22Rv1 (cell line): ENCODE results near the gene IKBKG.
"Not testable (repeated sequence)": the region's sequence is repeated elsewhere in the genome, so short reads cannot be mapped to it uniquely, and the experiment has no call there.

Experiments used
- H3K27ac ChIP-seq: fragments of 450-650 bp; 2 replicates; pipeline ENCODE4 v1.5.1; 2017
- CTCF ChIP-seq: fragments of 450-650 bp; IDR thresholded peaks from 2 replicates; pipeline ENCODE4 v1.5.1; 2017; ENCODE audit warnings: mild to moderate bottlenecking
- ZFX ChIP-seq: fragments of 450-650 bp; IDR thresholded peaks from 2 replicates; pipeline ENCODE4 v1.6.1; 2017; ENCODE audit warnings: antibody characterized with exemption, borderline replicate concordance

The IKBKG gene

GRCh38 chrX:154602226-154602625, 54.8 kb downstream of the IKBKG start:
- no peak overlapping the region for H3K27ac ChIP-seq

GRCh38 chrX:154602766-154603437, 55.5 kb downstream of the IKBKG start:
- TF ChIP-seq CTCF (no peak), ZFX (no peak)
- H3K27ac ChIP-seq, result no peak overlapping the region

More at GRCh38 chrX:154602226-154602625, 54.8 kb downstream of the IKBKG start:
- TF ChIP-seq ZFX (no peak), CTCF (no peak)

GRCh38 chrX:154603438-154604430, 56.3 kb downstream of the IKBKG start:
- no peak overlapping the region for H3K27ac ChIP-seq

GRCh38 chrX:154605566-154605965, 58.1 kb downstream of the IKBKG start:
- no peak overlapping the region for H3K27ac ChIP-seq
- TF ChIP-seq ZFX, result no peak
- no peak for TF ChIP-seq CTCF

More at GRCh38 chrX:154603438-154604430, 56.3 kb downstream of the IKBKG start:
- TF ChIP-seq ZFX, result no peak
- TF ChIP-seq CTCF, result no peak

- no peak overlapping the region for H3K27ac ChIP-seq
- TF ChIP-seq ZFX, result no peak
- TF ChIP-seq CTCF, result no peak
These were observed 60.0 kb downstream of the IKBKG start for GRCh38 chrX:154607370-154607769.

- H3K27ac ChIP-seq, result not testable (repeated sequence)
These were observed 60.6 kb downstream of the IKBKG start for GRCh38 chrX:154607976-154608375.

- not testable (repeated sequence) for H3K27ac ChIP-seq
These were observed 61.4 kb downstream of the IKBKG start for GRCh38 chrX:154608823-154609222.

- not testable (repeated sequence) for H3K27ac ChIP-seq
These were observed 63.7 kb downstream of the IKBKG start for GRCh38 chrX:154611146-154611545.

- not testable (repeated sequence) for H3K27ac ChIP-seq
These were observed 66.2 kb downstream of the IKBKG start for GRCh38 chrX:154613586-154613985.
